Measurements from ENCODE around the gene FAM120B. TPM values are rescaled to one million over a fixed set of nuclear protein-coding genes. Genes with fewer than 3 reads are reported as not detected.
A peak's percentile ranks its signal among the peaks of the same experiment; 100 is the strongest.

Gene FAM120B
- total RNA-seq, 2 donors from 2014 or later: 20.8 to 23.2 TPM

DNA sequence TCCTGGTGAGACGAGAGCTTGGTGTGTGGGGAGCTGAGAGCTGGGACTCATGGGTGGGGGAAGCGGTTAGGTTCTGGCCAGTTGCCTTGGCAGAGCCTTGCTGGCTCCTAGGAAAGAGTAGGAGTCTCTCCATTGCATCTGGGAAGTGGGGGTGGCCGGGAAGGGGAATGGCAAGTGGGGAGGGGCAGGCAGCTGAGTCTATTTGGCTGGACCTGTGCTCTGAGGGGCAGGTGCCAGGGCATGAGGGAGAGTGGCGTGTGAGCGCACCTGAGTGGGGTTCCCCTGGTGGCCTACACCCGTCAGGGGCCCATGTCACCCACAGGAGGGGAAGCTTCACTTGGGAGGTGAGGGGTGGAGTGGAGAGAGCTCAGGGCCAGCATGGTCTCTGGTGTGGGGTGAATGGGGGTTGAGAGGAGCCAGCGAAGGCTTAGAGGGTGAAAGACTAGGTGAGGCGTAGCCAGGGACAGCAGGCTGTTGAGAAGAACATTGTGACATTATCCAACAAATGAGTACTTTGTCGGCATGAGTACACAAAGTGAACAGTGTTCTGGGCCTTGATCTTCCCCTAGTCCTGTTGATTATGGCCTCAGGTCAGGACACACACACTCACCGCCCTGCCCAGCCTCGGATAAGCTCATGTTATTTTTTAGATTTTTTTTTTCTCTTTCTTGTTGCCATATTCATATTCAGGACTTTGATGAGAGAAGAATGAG lies 59.8 kb downstream of the FAM120B start:
- DNase-seq: no peak
- intact Hi-C loops (cut with DNase I): no loop called here
- peak; percentile 41 to 60 for ATAC-seq

DNA sequence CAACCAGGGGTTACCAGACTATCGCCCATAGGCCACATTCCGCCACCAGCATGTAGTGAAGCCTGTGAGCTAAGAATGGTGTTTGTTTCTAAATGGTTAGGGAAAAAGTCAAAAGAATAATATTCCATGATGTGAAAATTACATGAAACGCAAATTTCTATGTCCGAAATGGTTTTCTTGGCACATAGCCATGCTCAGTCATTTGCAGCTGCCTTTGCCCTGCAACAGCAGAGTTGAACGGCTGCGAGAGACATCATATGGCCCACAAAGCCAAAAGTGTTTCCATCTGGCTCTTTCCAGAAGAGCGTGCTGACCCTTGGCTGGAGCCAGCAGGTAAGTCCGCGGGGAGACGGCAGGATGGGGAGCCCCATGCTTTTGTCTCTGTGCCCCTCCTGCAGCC lies 60.7 kb downstream of the FAM120B start:
- intact Hi-C loops (cut with DNase I): no loop called here
- DNase-seq (no peak), ATAC-seq (no peak)

DNA sequence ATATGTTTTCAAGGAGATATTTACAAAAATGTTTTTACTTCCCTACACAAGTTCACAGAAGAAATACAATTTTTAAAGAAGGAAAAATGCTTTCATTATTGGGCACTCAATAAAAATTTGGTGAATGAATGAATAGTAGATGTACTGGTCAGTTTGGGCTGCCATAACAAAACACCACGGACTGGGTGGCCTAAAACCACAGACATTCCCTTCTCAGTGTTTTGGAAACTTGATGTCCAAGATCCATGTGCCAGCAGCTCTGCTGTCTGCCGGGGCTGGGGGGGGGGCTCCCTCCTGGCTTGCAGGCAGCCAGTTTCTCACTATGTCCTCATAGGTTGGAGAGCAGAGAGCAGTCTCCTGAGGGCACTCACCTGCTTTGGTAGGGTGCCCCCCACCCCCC lies 62.0 kb downstream of the FAM120B start:
- intact Hi-C loops (cut with DNase I): no loop called here
- DNase-seq (no peak), ATAC-seq (no peak)

DNA sequence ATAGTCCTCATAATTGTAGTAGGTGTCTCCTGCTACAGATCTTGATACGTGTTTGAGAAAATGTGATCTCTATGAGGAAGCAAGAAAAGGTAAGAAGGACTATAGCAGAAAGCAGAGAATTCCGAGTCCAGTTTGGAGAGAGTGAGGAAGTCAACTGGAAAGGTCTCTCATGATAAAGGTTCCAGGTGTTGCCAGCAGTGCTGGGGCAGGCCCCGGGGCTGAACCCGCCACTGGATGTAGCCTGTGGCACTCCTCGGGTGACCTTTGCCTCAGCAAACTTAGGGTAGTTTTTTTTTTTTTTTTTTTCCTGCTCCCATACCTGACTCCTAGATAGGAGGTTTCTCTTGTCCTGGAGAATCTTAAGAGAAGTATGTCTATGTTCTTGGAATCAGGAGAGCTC lies 62.8 kb downstream of the FAM120B start:
- ATAC-seq (no peak), DNase-seq (no peak)
- intact Hi-C loops (cut with DNase I): no loop called here

DNA sequence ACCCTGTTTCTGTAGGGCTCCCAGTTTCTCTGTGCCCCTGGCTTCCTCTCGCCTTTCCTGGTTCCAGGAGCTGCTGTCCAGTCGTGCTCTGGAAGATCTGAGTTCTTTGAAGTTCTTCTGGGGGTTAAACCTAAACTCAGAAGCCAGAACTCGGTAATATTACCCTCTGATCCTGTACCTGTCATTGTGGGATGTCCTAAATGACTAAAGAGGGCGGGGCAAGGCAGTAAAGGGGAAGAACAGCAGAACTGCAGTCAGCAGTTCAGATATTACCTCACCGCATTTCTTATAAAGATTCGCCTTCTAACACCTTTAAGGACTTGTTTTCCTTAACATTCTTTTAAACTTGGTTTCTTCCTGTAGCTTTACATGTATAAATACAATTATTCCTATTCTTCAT lies 63.9 kb downstream of the FAM120B start:
- DNase-seq (no peak), ATAC-seq (no peak)
- intact Hi-C loops (cut with DNase I): no loop called here

DNA sequence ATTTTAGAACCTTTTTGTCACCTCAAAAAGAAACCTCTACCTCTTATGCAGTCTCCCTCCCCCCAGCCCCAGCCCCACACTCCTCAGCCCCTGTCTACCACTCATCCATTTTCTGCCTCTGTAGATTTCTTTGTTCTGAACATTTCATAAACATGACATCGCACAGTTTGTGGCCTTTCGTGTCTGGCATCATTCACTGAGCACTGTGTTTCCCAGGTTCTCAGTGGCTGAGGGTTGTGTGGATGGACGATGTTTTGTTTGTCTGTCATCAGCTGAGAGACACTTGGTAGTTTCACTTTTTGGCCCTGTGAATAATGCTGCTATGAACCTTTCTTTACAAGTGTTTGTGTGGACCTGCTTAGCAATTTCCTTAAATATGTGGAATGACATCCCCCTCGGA lies 64.5 kb downstream of the FAM120B start:
- DNase-seq (no peak), ATAC-seq (no peak)
- intact Hi-C loops (cut with DNase I): no loop called here

DNA sequence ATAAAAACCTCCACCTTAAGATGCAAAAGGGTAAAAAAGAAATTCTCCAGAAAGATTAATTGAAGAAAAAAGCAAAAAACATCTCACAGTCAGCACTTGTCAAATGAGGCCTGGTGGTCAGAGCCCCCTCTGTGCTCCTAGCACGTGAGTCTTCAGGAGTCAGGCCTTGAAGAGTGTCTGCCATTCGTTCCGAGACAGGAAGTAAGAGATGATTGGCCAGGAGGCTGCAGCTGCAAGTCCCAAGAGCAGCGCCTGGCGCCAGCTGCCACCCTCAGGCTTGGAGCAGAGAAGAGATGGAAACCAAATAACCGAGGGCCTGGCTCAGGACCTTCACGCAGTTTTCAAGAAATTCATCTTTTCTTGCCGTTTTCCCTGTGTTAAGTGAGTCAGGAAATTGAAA lies 65.0 kb downstream of the FAM120B start:
- intact Hi-C loops (cut with DNase I): no loop called here

DNA sequence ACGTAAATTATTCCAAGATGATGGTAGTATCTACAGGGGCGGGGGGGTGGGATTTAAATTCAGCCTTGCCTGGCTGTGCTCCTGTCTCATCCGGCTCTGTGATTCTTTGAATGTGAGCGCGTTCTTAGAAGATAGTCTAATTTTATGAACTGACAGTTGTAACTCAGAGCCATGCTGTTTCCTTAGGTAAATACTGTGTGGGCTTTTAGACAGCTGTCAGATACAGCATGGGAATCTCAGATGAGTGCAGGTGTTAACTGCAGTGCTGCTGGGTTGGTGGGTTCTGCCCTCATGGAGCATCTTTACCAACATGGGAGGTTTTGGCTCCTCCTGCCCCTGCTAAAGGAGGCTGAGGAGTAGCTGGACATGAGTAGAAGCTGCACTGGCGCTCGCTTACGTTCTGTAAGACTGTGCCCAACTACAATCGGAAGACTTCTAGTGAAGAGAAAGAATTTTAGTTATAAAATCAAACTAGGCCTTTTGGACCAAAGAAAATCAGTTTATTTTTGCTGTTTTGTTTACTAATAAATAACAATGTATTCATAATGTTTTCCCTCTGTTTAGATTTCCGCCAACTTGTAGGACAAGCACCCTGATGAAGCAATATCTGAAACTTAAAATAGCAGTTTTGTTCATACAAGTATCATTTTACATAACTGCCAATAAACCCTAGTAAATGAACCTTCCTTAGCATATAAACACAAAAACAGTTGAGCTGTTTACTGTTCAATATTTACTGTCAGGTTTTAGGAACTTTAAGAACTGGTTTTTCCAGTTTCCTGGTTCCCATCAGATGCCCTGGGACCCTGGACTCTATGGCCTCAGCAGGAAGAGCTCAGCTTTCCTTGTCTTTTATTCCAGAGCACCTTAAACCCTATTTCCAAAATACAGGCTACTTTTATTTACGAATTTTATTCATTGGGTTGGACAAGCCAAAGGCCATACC lies 66.1 kb downstream of the FAM120B start:
- intact Hi-C loops (cut with DNase I): no loop called here

More for the DNA sequence above, 65.0 kb downstream of the FAM120B start:
- ATAC-seq (peak in 1 of 2 donors; percentile 61), DNase-seq (no peak)

DNA sequence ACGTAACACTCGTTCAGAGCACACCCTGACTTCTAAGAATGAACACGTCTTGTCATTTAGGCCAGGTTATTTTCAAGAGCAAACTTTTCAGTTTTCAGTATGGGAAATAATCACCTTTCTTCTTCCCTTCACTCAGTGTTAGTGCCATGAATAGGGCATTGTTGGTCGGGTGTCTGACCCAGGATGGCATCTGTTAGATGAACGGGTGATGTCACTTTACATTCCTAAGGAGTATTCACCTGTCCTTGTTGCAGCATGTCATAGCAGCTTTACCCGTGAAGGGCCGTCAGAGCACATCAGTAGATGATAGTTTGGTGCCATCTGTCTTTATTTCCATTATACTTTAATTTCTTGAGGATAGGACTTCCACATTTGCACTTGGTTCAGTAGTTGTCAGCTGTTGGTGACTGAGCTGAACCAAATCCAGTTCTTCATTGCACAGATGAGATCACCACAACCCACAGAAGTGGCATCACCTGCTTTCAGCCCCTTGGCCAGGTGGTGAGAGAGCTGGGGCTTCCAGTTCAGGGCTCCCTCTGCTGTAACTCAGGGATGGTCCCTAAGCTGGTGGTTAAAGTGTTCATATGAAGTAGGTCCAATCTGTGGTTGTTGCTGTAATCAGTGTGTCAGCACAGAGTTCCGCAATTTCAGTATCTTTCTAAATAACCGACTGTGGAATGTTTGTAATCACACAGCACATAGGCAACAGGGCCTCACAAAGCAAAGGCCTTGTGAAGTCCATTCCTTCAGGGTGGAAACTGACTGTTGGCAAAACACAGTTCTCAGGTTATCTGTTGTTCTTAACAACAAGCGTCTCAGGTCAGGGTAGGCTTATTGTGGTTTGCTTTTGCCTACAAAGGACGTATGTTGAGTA lies 68.2 kb downstream of the FAM120B start:
- ATAC-seq: no peak
- DNase-seq: no peak
- intact Hi-C loops (cut with DNase I): no loop called here

More for the DNA sequence above, 66.1 kb downstream of the FAM120B start:
- DNase-seq (no peak), ATAC-seq (no peak)

DNA sequence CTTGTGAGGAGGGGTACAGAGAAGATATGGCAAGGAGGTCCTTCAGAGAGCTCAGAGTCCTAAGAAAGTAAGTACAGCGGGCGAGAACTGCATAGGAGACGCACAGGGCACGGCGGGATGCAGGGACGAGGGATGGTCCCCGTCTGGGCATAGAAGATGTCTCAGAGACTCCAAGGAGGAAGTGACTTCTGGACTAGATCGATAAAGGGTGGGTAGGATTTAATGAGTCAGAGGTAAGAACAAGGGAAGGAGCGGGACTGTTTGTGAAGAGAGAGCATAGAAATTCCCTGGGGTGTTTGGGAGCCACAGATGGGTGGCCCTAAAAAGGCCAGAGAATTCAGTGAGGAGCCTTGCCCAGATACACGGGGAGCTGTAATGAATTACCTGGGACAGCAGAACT lies 69.1 kb downstream of the FAM120B start:
- no peak for DNase-seq
- intact Hi-C loops (cut with DNase I): no loop called here
- ATAC-seq: no peak

DNA sequence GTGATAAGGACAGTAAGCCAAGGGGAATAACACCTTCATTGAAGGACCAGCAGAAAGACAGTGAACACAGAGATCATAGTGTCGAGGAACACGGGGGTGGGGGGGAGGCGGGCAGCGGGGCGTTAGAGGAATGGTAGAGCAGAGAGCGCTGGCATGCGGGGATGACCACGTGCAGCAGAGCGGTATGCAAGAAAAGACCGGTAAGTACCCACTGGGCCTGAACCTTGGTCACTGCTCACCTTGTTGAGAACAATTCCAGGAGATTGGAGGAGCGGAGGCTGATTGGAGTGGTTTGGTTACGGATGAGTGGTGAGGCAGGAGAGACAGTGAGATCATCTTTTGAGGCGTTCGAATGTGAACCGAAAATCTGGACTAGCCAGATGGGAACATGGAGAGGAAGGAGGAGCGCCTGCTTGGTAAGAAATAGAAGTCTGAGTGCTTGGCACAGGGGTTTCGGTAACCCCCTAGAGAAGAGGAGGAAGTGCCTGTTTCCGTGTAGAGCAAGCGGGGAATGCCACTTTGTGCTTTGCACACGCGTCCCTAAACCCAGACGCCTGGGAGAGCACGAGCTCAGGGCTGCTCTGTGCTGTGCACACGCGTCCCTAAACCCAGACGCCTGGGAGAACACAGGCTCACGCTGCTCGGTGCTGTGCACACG lies 70.0 kb downstream of the FAM120B start:
- no peak for DNase-seq
- intact Hi-C loops (cut with DNase I): no loop called here
- no peak for ATAC-seq

DNA sequence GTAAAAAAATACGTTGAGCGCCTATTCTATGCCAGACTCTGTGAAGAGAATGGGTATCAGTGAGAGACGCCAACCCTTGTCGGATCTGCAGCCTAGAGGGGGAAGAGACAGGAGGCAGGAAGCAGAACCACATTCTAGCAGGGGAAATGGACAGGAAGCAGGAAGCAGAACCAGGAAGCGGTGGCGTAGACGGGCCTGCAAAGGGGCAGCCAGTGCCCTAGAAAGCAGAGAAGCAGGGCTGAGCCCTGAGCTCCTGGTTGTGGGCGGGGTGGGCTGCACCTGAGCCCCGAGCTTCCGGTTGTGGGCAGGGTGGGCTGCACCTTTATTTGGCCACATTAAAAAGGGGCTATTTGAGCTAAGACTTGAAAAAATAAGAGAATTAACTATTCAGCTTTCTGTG lies 71.9 kb downstream of the FAM120B start:
- DNase-seq (no peak), ATAC-seq (no peak)
- intact Hi-C loops (cut with DNase I): no loop called here

DNA sequence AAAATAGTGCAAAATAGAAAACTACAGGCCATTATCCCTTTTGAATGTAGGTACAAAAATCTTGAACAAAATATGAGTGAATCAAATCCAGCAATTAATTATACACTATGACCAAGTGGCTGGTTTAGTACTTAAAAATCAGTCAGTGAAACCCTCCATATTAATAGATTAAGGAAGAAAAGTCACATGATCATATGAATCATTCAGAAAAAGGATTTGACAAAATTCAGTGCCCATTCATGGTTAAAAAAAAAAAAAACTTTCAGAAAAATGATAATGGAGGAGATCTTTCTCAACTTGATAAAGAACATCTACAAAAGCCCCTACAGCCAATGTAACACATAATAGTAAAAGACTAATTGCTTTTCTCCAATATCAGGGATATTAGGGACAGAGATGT lies 75.0 kb downstream of the FAM120B start:
- intact Hi-C loops (cut with DNase I): no loop called here
- no peak for DNase-seq
- ATAC-seq: no peak

DNA sequence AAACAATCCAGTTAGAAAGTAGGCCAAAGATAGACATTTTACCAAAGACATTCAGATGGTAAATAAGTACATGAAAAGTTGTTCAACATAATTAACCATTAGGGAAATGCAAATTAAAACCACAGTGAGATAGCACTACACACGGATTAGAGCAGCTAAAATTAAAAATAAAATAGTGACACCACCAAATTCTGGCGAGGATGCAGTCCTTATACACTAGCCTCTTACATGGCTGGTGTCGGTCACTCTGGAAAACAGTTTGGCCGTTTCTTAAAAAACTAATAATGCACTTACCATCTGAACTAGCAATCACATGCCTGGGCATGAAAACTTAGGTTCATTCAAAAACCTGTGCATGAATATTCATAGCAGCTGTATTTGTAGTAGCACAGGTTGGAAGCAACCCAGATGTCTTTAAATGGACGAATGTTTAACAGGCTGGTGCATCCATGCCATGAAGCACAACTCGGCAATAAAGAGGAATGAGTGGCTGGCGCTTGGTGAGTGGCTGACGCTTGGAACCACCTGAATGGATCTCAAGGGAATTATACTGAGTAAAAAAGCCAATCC lies 77.0 kb downstream of the FAM120B start:
- intact Hi-C loops (cut with DNase I): no loop called here
- ATAC-seq: no peak

DNA sequence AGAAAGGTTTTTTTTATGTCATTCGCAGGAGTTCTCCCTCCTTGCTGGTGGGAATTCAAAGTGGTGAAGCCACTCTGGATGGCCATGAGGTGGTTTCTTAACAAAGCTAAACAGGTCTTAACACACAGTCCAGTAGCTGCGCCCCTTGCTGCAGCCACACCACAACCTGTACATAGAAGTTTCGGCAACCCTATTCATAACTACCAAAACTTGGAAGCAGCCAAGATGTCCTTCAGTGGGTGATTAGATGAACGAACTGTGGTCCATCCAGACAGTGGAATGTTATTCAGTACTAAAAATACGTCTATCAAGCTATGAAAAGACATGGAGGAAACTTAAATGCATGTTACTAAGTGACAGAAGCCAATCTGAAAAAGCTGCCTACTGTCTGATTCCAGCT lies 78.9 kb downstream of the FAM120B start:
- no peak for DNase-seq
- ATAC-seq: no peak
- intact Hi-C loops (cut with DNase I): no loop called here

More for the DNA sequence above, 77.0 kb downstream of the FAM120B start:
- no peak for DNase-seq

DNA sequence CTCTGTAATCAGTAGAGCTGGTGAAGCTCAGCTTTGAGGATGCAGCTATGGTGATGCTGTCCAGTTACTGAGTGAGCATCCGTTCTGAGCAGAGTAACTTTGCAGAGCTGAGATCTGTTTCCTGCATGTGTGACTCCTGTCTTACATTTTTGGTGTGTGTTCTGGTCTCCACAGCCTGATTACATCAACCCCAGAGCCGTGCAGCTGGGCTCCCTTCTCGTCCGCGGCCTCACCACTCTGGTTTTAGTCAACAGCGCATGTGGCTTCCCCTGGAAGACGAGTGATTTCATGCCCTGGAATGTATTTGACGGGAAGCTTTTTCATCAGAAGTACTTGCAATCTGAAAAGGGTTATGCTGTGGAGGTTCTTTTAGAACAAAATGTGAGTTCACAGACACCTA lies 81.6 kb downstream of the FAM120B start:
- DNase-seq: no peak
- intact Hi-C loops (cut with DNase I): no loop called here
- no peak for ATAC-seq

DNA sequence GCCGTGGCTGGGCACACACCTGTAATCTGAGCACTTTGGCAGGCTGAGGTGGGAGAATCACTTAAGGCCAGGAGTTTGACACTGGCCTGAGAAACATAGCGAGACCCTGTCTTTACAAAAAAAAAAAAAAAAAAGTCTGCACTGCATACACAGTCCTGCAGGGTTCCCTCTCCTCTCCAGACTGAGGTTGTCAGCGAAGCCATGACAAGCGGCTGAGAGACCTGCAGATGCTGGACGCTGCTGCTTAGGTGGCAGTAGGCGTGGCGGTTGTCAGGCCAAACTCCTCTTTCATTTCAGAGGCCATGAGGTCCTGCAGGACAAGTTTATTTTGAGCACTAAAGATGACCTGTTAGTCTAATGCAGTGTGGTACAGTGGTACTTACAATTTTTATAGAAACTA lies 86.5 kb downstream of the FAM120B start:
- DNase-seq (no peak), ATAC-seq (no peak)
- intact Hi-C loops (cut with DNase I): no loop called here

DNA sequence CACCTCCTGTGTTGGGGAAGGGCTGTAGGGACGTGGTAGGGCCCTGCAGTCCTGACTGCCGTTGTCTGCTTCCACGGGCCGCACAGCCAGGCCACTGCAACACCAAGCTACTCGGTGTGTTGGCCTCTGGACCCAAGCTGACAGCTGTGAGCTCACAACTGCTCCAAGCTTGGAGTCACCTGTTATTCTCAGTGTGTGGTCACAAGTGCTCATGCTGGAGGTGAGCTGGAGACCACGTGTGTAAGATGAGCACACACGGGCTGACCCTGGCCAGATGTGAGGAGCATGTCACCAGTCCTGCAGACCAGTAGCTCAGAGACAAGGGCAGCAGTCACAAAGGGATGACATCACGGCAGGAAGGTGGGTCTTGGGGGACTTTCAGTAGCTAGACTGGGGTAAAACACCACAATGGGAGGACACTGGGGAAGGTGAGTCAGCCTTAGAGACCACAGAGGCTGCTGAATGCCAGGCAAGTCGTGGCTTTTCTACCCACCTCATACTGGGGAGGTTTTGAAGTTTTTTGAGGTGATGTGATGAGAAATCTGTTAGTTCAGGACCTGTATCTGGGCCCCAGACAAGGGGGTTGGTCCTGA lies 87.3 kb downstream of the FAM120B start:
- ATAC-seq: no peak
- intact Hi-C loops (cut with DNase I): no loop called here
- no peak for DNase-seq

Measured in left cardiac atrium (tissue), 4 donors.